GM10847 (cell line): ENCODE data around the gene ZDHHC16.

ENCODE experiments used
- POLR2A ChIP-seq: IDR thresholded peaks from 2 replicates; pipeline ENCODE4 v1.6.1; 2011; ENCODE audit not compliant: insufficient read length; ENCODE audit errors: extremely low read depth

The ZDHHC16 gene

DNA sequence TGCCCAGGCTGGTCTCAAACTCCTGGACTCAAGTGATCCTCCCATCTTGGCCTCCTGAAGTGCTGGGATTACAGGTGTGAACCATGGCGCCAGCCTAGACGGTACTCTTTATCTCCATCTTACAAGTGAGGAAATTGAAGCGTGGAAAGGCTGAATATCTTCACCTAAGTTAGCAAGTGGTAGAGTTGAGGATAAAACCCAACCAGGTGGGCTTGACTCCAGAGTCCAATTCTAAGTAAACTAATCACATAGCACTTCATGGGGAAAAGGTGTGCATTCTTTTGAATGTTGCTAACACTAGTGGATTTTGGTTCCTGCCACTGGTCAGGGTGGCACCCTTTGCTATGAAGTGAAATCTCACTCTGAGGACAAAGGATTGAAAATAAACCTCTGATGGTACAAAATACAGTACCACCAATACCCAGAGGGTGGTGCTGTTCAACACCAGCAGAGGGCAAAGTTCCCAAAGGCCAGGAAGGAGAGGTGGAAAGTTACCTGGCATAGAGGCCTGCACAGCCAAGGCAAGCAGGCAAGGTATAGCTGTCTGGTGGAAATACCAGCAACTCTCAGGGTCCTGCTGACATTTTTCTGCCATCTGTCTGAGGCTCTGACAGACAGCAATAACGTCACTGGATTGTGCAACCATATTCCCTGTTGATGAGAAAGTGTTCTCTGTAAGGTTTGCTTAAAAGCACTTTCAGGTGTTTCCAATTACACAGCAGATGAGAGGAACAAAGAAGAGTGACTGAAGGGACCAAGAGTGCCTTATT is 17.6 kb downstream of the ZDHHC16 start:
- TF ChIP-seq POLR2A: no peak

DNA sequence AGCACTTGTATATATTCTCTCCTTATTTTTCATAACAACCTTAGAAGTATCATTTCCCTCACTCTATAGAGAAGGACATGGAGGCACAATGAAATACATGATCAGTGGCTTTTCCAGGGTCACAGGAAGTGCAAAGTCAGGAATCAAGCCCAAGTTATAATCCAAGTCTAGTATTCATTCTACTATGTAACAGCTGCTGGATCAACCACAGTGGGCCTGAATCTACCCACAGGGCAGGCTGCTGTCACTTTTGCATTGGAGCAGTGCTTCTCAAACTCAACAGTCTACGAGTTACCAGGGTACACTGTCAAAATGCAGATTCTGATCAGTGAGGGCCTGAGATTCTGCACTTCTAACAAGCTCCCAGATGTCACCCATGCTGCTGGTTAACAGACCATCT is 18.3 kb downstream of the ZDHHC16 start:
- no peak for TF ChIP-seq POLR2A

DNA sequence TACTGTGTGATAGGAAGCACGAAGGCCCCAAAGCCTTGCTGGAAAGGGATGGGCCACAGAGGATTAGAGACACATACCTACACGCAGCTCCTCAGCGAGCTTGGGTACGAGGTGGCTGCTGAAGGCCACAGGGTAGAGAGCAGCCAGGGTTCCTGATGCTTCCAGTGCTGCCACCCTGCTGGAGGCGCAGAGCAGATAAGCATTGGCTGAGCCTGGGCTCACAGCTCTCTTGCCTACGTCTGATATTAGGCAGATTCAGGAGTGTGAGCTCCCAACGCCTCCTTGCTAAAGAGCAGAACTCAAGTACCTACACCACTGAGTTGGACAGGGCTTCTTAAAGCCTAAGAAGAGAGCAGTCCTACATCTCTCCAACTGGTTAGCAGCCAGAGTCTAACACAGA is 20.0 kb downstream of the ZDHHC16 start:
- TF ChIP-seq POLR2A: no peak

DNA sequence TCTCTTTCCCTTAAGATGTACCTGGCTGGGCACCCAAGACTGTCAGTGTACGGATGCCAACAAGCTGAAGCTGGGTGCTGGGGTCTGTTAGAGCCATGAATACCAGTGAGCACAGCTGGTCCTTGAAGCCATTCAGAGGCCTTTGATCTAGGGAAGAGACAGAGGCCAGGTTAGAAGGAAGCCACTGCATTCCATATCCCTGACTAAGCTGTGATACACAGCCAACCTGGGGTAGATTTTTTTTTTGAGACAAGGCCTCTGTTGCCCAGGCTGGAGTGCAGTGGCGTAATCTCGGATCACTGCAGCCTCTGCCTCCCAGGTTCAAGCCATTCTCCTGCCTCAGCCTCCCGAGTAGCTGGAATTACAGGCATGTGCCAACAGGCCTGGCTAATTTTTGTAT is 20.8 kb downstream of the ZDHHC16 start:
- TF ChIP-seq POLR2A: no peak

DNA sequence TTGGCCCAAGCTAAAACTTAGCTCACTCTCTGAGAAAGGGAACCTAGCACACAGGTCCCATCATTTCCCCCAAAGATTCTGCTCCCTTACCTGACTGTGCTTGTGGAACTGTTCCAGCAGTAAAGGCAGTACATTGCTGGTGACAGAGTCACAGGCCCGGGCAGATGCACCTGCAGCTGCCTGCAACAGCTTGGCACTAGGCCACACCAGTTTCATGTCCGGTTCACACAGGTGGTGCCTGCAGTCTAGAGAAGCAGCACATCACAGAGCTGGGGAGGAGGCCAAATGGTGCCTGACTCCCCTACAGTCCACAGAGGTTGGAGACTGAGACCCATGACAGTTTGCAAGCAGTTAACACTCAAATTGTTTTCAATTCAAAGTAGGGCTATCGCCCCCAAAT is 22.2 kb downstream of the ZDHHC16 start:
- TF ChIP-seq POLR2A: no peak

DNA sequence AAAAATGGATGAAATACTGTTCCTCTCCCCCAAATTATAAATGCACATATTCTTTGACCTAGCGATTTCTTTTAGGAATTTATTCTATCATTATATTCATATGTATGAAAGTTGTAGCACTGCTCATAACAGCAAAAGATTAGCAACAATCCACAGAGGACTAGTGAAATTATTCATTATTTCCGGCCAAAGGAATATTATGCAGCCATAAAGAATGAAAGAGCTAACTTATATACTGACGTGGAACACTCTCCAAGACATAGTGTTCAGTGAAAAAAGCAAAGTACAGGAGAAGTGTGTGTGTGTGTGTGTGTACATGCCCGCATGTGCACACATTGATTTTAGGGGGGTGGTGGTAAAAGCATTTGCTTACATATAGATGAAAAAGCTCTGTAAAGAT is 28.9 kb downstream of the ZDHHC16 start:
- TF ChIP-seq POLR2A: no peak

DNA sequence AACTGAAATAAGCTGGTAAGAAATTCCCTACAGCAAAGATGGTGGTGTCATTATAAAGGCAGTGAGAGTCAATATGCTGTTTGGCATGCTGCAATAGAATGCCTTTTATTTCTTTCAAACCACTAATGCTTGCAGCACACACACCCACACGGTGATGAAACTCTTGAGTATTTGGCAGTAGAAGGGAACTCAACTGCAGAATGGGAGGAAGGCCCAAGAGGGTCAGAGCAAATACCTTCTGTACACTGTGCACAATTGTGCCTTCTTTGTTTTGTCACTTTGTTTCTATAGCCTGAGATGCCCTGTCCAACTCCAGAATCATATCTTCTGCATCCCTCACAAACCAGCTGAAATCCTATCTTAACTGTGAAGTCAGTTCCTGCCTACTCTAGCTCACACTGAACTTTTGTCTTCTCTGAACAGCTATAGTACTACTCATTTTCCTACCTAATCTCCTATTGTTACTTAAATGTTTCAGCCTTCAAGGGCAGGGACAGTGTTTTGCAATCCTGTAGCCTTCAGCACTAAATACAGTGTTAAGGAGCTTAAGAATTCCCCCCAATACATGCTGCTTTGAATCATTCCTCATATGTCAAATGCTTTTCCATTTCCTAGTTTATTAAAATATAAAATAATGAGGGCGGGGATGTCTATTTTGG is 30.1 kb downstream of the ZDHHC16 start:
- no peak for TF ChIP-seq POLR2A

DNA sequence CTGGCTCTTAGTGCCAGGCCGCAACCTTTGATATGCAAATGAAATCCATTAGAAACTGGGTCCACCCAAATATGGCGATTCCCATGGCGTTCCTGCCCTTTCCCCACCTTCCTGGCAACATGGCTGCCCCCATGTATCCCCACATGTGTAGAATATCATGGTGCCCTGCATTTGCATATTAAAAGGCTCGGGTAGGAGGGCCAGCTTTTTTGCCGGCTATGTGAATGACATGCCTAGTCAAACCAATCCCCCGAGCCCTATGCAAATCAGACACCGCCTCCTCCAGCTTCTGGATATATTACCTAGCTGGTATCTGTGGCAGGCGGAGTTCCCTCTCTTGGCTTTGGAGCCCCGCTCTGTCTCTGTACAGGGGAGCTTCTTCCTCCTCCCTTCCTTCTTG is 34.0 kb downstream of the ZDHHC16 start:
- no peak for TF ChIP-seq POLR2A

DNA sequence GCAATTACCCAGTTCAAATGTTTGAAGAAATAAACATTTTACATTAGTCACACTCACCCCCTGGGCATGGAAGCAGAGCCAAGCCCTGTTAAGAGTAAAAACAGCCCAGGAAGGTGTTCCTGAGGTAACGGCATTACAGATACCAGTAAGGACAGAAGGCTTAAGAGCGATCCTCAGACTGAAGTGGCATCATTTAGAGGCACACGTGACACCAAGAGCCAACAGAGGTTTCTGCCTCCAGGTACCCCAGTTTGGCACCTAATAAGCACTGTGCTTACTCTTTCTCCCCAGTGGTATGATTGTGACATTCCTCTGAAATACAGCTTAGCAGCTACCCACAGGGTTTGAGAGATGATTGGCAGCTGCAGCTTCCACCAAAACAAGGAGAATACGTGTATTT is 35.1 kb downstream of the ZDHHC16 start:
- TF ChIP-seq POLR2A: no peak

DNA sequence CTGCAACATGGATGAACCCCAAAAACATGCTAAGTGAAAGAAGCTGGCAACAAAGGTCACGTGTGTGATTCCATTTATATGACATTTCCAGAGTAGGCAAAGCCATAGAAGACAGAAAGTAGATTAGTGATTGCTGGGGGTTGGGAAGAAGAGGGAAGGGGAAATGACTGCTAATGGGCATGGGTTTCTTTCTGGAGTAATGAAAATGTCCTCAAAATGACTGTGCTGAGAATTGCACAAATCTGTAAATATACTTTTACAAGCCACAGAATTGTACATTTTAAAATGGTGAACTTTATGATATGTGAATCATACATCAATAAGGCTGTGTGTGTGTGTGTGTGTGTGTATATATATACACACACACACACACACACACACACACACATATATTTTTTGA is 36.4 kb downstream of the ZDHHC16 start:
- no peak for TF ChIP-seq POLR2A

DNA sequence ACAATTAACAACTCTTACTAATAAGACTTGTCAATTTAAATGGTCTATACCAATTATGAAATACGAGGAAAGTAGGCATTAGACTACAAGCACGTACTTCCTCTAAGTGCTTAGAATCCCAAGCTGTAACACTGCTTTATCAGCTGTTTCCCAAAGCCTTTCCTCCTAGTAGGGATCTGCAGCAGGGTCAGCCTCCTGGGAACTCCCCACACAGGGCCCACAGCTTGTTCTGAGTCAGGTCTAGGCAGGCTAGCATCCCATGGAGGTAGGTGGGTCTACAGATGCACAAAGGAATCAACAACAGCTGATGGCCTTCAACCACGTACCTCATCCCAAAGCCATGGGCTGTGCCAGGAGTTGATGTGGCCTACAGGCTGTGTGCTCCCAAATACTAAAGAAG is 37.5 kb downstream of the ZDHHC16 start:
- TF ChIP-seq POLR2A: no peak

DNA sequence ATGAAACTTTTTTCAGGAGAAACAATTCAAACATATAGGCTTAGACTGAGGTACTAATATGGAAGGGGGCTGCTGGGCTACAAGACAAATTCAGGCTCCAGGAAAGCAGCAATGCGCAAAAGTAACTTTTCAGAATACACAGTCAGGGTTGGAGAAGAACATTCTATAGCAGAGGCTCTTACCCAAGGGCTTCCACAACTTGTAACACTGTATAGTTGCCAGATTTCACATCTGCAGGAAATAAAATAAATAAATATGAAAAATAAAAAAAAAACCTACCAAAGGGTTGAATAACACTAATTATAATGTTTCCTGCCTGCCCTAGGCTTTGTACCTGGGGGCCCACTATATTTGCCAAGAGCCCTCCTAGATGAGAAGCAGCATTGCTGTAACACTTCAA is 37.9 kb downstream of the ZDHHC16 start:
- TF ChIP-seq POLR2A: no peak

DNA sequence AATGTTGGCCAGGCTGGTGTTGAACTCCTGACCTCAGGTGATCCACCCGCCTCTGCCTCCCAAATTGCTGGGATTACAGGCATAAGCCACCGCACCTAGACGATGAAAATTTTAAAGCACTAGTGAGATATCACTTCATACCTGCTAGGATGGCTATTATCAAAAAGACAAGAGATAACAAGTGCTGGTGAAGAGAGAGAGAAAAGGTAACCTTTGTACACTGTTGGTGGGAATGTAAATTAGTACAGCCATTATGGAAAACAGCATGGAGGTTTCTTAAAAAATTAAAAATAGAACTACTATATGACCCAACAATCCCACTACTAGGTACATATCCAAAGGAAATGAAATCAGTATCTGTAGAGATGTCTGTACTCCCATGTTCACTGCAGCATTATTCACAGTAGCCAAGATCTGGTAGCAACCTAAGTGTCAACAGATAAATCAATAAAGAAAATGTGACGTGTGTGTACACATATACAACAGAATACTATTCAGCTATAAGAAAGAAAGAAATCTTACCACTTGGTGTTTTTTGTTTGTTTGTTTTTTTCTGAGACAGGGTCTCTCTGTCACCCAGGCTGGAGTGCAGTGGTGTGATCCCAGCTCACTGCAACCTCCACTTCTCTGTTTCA is 39.8 kb downstream of the ZDHHC16 start:
- no peak for TF ChIP-seq POLR2A

DNA sequence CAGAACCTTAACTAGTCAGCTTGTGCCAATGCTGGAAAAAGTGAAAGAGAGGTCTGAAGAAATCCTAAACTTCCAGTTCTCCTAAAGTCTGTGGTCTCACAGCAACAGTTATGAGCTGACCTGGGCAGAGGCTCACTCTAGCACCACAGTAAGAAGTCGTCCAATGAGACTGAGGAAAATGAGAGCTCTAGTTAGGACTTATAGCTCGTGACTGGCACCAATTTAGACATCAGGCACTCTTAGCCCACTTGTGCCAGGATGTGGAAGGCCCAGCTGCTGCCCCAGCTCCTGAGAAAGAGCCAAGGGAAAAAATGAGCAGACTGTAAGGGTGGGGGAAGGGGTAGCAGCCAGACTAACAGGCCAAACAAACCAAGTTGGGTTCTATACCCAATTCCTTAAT is 44.6 kb downstream of the ZDHHC16 start:
- no peak for TF ChIP-seq POLR2A

DNA sequence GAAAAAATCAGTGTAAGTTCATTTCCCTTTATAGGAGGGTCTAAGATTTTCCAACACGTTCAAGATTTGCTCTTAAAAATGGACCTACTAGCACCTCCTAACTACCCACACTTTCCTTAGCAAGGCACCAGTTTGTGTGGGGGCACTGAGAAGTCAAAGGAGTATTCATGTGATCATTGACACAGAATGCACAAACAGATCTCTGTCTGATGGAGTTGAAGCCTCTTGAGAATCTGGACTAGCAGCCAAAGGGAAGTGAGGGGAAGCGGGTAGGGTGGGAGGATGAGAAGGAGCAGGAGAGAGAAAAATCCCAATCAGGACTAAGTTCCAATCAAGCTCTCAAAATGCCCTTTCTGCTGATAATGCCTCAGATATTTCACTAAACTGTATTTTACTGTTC is 48.2 kb downstream of the ZDHHC16 start:
- TF ChIP-seq POLR2A: no peak

DNA sequence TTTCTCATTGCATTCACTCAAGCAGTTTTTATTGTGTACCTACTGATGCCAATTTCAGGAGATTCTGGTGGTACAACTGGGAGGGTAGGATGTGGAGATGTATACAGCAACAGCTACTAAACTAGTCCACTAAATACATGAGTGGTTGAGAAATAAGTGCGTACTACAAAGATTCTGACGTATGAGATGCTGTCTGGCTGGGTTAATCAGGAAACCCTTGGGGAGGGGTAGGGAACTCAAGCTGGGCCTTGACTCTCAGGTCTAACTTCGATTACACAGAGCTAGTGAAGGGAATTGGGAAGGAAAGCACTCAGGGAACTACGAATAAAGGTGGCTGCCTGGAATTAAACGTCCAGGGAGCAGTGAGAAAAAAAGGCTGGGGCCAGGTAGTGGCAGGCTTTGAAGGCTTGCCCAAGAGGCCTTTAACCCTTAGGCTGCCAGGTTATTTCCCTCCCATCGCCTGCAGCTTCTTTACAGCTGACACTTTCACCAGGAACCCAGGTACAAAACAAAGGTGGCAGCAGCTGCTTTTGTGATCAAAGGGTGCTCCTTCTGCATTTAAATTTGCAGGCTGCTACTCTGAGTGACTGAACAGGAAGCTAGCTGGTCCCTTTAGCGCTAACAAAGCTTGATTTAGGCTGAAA is 49.0 kb downstream of the ZDHHC16 start:
- TF ChIP-seq POLR2A: no peak
